H1 (cell line): ENCODE measurements around the gene CFAP53. TPM values are rescaled to one million over a fixed set of nuclear protein-coding genes. Genes with fewer than 3 reads are reported as not detected.

ENCODE experiments used
- CTCF ChIA-PET: fragments of 300-600 bp; sonication (Branson Sonifier 250); formaldehyde crosslinking; loops from one replicate; lab custom pipeline; 2021; ENCODE audit not compliant: partially characterized antibody; lab: Charles Lee
- POLR2A ChIA-PET: fragments of 300-600 bp; sonication (Branson Sonifier 250); formaldehyde crosslinking; loops from one replicate; lab custom pipeline; 2021; ENCODE audit warnings: inconsistent platforms; ENCODE audit not compliant: partially characterized antibody; lab: Charles Lee
- DNase-seq, 2 experiments: peaks; one replicate each; pipeline versions ENCODE4 v3.0.0 to v3.0.0-alpha.2; 2010 to 2022; ENCODE audit warnings: low spot score in 2 of 2, low read depth in 1 of 2, mixed read lengths in 1 of 2
- FAIRE-seq: peaks from 2 replicates; lab custom pipeline; 2011; peaks lifted over from hg19 to GRCh38; lab: Jason Lieb, UNC
- H2AFZ ChIP-seq: 2 replicates; pipeline ENCODE4 v1.8.1; 2012; ENCODE audit warnings: low read length, inconsistent platforms
- H2AK5ac ChIP-seq: 2 replicates; pipeline ENCODE4 v1.6.1; 2013; ENCODE audit warnings: low read depth, low read length
- H2BK120ac ChIP-seq: replicated peaks from 2 replicates; pipeline ENCODE3; 2013; ENCODE audit warnings: low read depth, low read length, inconsistent platforms
- H2BK12ac ChIP-seq: 2 replicates; pipeline ENCODE4 v1.6.1; 2013; ENCODE audit warnings: low read depth, low read length
- H2BK15ac ChIP-seq: 2 replicates; pipeline ENCODE4 v1.6.1; 2013; ENCODE audit warnings: low read length
- H2BK20ac ChIP-seq: 2 replicates; pipeline ENCODE4 v1.6.1; 2013; ENCODE audit warnings: low read length
- H2BK5ac ChIP-seq: 2 replicates; pipeline ENCODE4 v1.6.1; 2013; ENCODE audit warnings: low read depth, low read length
- H3K14ac ChIP-seq: 2 replicates; pipeline ENCODE4 v1.6.1; 2013; ENCODE audit warnings: inconsistent platforms; ENCODE audit not compliant: insufficient read length
- H3K18ac ChIP-seq: 2 replicates; pipeline ENCODE4 v1.6.1; 2013; ENCODE audit warnings: low read length; ENCODE audit errors: extremely low read depth
- H3K23ac ChIP-seq: 2 replicates; pipeline ENCODE4 v1.6.1; 2013; ENCODE audit warnings: inconsistent platforms; ENCODE audit not compliant: insufficient read length
- H3K23me2 ChIP-seq: 2 replicates; pipeline ENCODE4 v1.6.1; 2013; ENCODE audit warnings: low read depth, low read length
- H3K27ac ChIP-seq: 2 replicates; pipeline ENCODE4 v1.6.1; 2011; ENCODE audit warnings: low read depth, low read length, inconsistent platforms
- H3K27me3 ChIP-seq, 4 experiments: replicated peaks in 1 of 4; 1 replicate in 1 of 4; 2 replicates in 3 of 4; pipeline versions ENCODE4 v1.6.1 to v1.8.1; 2011 to 2013; ENCODE audit warnings: low read length in 3 of 4, mild to moderate bottlenecking in 3 of 4, inconsistent platforms in 2 of 4, mixed read lengths in 2 of 4, moderate library complexity in 1 of 4; ENCODE audit not compliant: control insufficient read depth in 3 of 4, insufficient read depth in 3 of 4; ENCODE audit errors: extremely low read depth in 1 of 4
- H3K36me3 ChIP-seq, 4 experiments: 2 replicates each; pipeline versions ENCODE4 v1.6.1 to v1.8.1; 2011 to 2013; ENCODE audit warnings: mild to moderate bottlenecking in 4 of 4, low read length in 3 of 4, moderate library complexity in 2 of 4, control low read depth in 1 of 4, inconsistent platforms in 1 of 4; ENCODE audit not compliant: insufficient read depth in 4 of 4, control insufficient read depth in 2 of 4
- H3K4ac ChIP-seq: replicated peaks from 2 replicates; pipeline ENCODE3; 2013; ENCODE audit warnings: low read length, low read depth, mixed read lengths, inconsistent platforms; ENCODE audit not compliant: insufficient read length
- H3K4me1 ChIP-seq, 4 experiments: replicated peaks in 1 of 4; 1 replicate in 1 of 4; 2 replicates in 3 of 4; pipeline versions ENCODE4 v1.6.1 to v1.8.1; 2011 to 2013; ENCODE audit warnings: low read length in 3 of 4, inconsistent platforms in 2 of 4, mixed read lengths in 1 of 4; ENCODE audit not compliant: insufficient read depth in 4 of 4, control insufficient read depth in 3 of 4
- H3K4me2 ChIP-seq, 2 experiments: 2 replicates each; pipeline versions ENCODE4 v1.6.1 to v1.8.1; 2011 to 2013; ENCODE audit warnings: low read depth in 2 of 2, low read length in 2 of 2, control low read depth in 1 of 2, inconsistent platforms in 1 of 2, mild to moderate bottlenecking in 1 of 2; ENCODE audit not compliant: insufficient read depth in 1 of 2
- H3K4me3 ChIP-seq, 4 experiments: fragments of 200-600, 300-600 bp in 1 of 4; sonication (generic), shearing (Covaris generic), sonication (Bioruptor Twin) in 1 of 4; 2 replicates each; pipeline versions ENCODE4 v1.5.1 to v1.8.1; 2011 to 2016; ENCODE audit warnings: low read length in 4 of 4, low read depth in 3 of 4, control low read depth in 2 of 4, inconsistent platforms in 2 of 4, mild to moderate bottlenecking in 2 of 4, mixed read lengths in 1 of 4, moderate library complexity in 1 of 4; ENCODE audit not compliant: insufficient read depth in 2 of 4; ENCODE audit errors: extremely low read depth in 1 of 4
- H3K56ac ChIP-seq: replicated peaks from 2 replicates; pipeline ENCODE3; 2013; ENCODE audit warnings: low read depth, mild to moderate bottlenecking, mixed read lengths, low read length, inconsistent platforms; ENCODE audit not compliant: insufficient read length
- H3K79me1 ChIP-seq: 2 replicates; pipeline ENCODE4 v1.6.1; 2013; ENCODE audit warnings: low read depth, low read length, control low read depth
- H3K79me2 ChIP-seq, 2 experiments: 2 replicates each; pipeline versions ENCODE4 v1.6.1 to v1.8.1; 2012 to 2013; ENCODE audit warnings: low read length in 2 of 2, mild to moderate bottlenecking in 2 of 2, inconsistent platforms in 1 of 2; ENCODE audit not compliant: insufficient read depth in 2 of 2, control insufficient read depth in 1 of 2
- H3K9ac ChIP-seq, 4 experiments: replicated peaks in 1 of 4; 1 replicate in 1 of 4; 2 replicates in 3 of 4; pipeline versions ENCODE4 v1.6.1 to v1.8.1; 2011 to 2013; ENCODE audit warnings: low read depth in 3 of 4, low read length in 3 of 4, control low read depth in 2 of 4, mild to moderate bottlenecking in 2 of 4, moderate library complexity in 2 of 4, inconsistent platforms in 1 of 4; ENCODE audit errors: extremely low read depth in 1 of 4
- H3K9me3 ChIP-seq, 2 experiments: 2 replicates each; pipeline versions ENCODE4 v1.6.1 to v1.8.1; 2012 to 2013; ENCODE audit warnings: mild to moderate bottlenecking in 2 of 2, moderate library complexity in 2 of 2, control low read depth in 1 of 2, inconsistent platforms in 1 of 2, low read depth in 1 of 2, low read length in 1 of 2, mixed read lengths in 1 of 2; ENCODE audit not compliant: insufficient read depth in 2 of 2
- H4K20me1 ChIP-seq, 2 experiments: replicated peaks in 1 of 2; 2 replicates each; pipeline versions ENCODE3 to v1.8.1; 2011 to 2013; ENCODE audit warnings: inconsistent platforms in 2 of 2, low read length in 2 of 2, mild to moderate bottlenecking in 1 of 2; ENCODE audit not compliant: insufficient read depth in 2 of 2, control insufficient read depth in 1 of 2
- H4K5ac ChIP-seq: 2 replicates; pipeline ENCODE4 v1.6.1; 2013; ENCODE audit warnings: low read length, low read depth, mixed read lengths, inconsistent platforms; ENCODE audit not compliant: insufficient read length
- H4K8ac ChIP-seq: 2 replicates; pipeline ENCODE4 v1.8.0; 2013; ENCODE audit warnings: mild to moderate bottlenecking, moderate library complexity, low read length, inconsistent platforms; ENCODE audit not compliant: insufficient read depth; ENCODE audit errors: extremely low read depth
- H4K91ac ChIP-seq: replicated peaks from 2 replicates; pipeline ENCODE3; 2013; ENCODE audit warnings: low read length, mixed read lengths, inconsistent platforms; ENCODE audit not compliant: insufficient read length
- BCL11A ChIP-seq, 2 experiments: IDR thresholded peaks; one replicate each; pipeline ENCODE4 v1.6.1; 2011; ENCODE audit warnings: low read depth in 2 of 2, low read length in 2 of 2, mild to moderate bottlenecking in 2 of 2
- BRCA1 ChIP-seq: IDR thresholded peaks from 2 replicates; pipeline ENCODE4 v1.6.1; 2012; ENCODE audit warnings: low read depth, low read length, improper control_type of control experiment
- CBX5 ChIP-seq: fragments of 300-800, 300-1000 bp; sonication (generic); IDR thresholded peaks from 2 replicates; pipeline ENCODE4 v1.7.1; 2016; ENCODE audit warnings: antibody characterized with exemption, low read length, low read depth
- GABPA ChIP-seq: IDR thresholded peaks from 2 replicates; pipeline ENCODE4 v1.6.1; 2011; ENCODE audit warnings: mild to moderate bottlenecking, low read length, moderate library complexity, borderline replicate concordance; ENCODE audit not compliant: insufficient read depth
- JUN ChIP-seq: IDR thresholded peaks from 2 replicates; pipeline ENCODE4 v1.6.1; 2011; ENCODE audit warnings: low read depth, mild to moderate bottlenecking, improper control_type of control experiment, low read length
- POLR2A ChIP-seq, 2 experiments: IDR thresholded peaks; 1 replicate in 1 of 2; 2 replicates in 1 of 2; pipeline ENCODE4 v1.6.1; 2011; ENCODE audit warnings: low read depth in 2 of 2, low read length in 2 of 2, mild to moderate bottlenecking in 2 of 2; ENCODE audit errors: control extremely low read depth in 1 of 2
- TAF1 ChIP-seq: IDR thresholded peaks from 2 replicates; pipeline ENCODE4 v1.6.1; 2011; ENCODE audit warnings: mild to moderate bottlenecking, low read depth, low read length
- TCF12 ChIP-seq: IDR thresholded peaks from 2 replicates; pipeline ENCODE4 v1.6.1; 2011; ENCODE audit warnings: low read depth, mild to moderate bottlenecking, low read length
- WGBS, 2 experiments: shearing (Covaris generic) in 1 of 2; methylation state at CpG; one replicate each; pipeline versions ENCODE4 v1.1.6 to v1.1.7; 2013 to 2015; ENCODE audit warnings: low lambda C conversion rate in 2 of 2, mixed read lengths in 2 of 2, inconsistent platforms in 1 of 2, low coverage in 1 of 2, missing lambda C conversion rate in 1 of 2; ENCODE audit not compliant: insufficient replicate concordance in 2 of 2, insufficient coverage in 1 of 2, insufficient read length in 1 of 2; ENCODE audit errors: extremely low coverage in 1 of 2, missing lambda C conversion rate in 1 of 2; 5-methylcytosine and 5-hydroxymethylcytosine counted together
- polyA plus RNA-seq, 7 experiments: library from polyadenylated mRNA; depleted of rRNA in 3 of 7; stranded (reverse) in 5 of 7; unstranded in 2 of 7; fragments of >200 nt in 5 of 7; fragments of 200-250 nt in 2 of 7; gene quantifications; 1 replicate in 5 of 7; 2 replicates in 1 of 7; 4 replicates in 1 of 7; pipeline versions ENCODE4 v1.2.1 to v1.2.3, GENCODE V29; 2011 to 2013; ENCODE audit warnings: missing spikeins in 2 of 7, mixed read lengths in 2 of 7
- total RNA-seq: library from RNA; stranded (reverse); fragmentation: NEBNext Ultra II Directional; extraction: Animal tissue kit (Norgen Biotek cat#: 25700); gene quantifications from 2 replicates; pipeline ENCODE4 v1.2.1, GENCODE V29; 2021

The CFAP53 gene
- total and polyA plus RNA-seq, 2 of the 8 experiments (the other 6 are each of a cell fraction or from before 2014, with no cell fraction given): 0.08 to 0.30 TPM

GRCh38 chr18:50240080-50240563 is 26.2 kb downstream of the CFAP53 start:
- H3K56ac ChIP-seq: no peak overlapping the region
- peaks cover 10 to 11% of the 10 kb centered on the region in 2 experiments for H3K9me3 ChIP-seq
- H2BK12ac ChIP-seq: no peak overlapping the region
- H3K4me1 ChIP-seq: no peaks in the 10 kb centered on the region
- no peak overlapping the region for H2BK5ac ChIP-seq
- H4K20me1 ChIP-seq: no peaks in the 10 kb centered on the region
- H2BK15ac ChIP-seq: no peak overlapping the region
- H3K27me3 ChIP-seq: no peaks in the 10 kb centered on the region
- no peak overlapping the region for H3K18ac ChIP-seq
- DNase-seq: no peak
- WGBS, 2 experiments: 93% methylated on average over 3 of the region's 3 CpGs; no CpG with 5 or more reads in 1 of the 2 experiments
- H3K9ac ChIP-seq: no peak overlapping the region
- FAIRE-seq: no peak
- no peak overlapping the region for H4K91ac ChIP-seq
- H3K4me2 ChIP-seq: no peak overlapping the region
- H2AFZ ChIP-seq: no peak overlapping the region
- H3K23ac ChIP-seq: no peak overlapping the region
- no peak overlapping the region for H2AK5ac ChIP-seq
- H3K23me2 ChIP-seq: no peaks in the 10 kb centered on the region
- no peaks in the 10 kb centered on the region for H3K79me1 ChIP-seq
- H4K5ac ChIP-seq: no peak overlapping the region
- no peak overlapping the region for H3K27ac ChIP-seq
- no peaks in the 10 kb centered on the region for H3K36me3 ChIP-seq
- H3K4me3 ChIP-seq: no peak overlapping the region
- no peak overlapping the region for H3K4ac ChIP-seq
- POLR2A ChIA-PET: no interaction called here
- no peak overlapping the region for H2BK20ac ChIP-seq
- no peak overlapping the region for H2BK120ac ChIP-seq
- CTCF ChIA-PET: no interaction called here
- H4K8ac ChIP-seq: no peak overlapping the region
- no peak overlapping the region for H3K14ac ChIP-seq
- no peaks in the 10 kb centered on the region for H3K79me2 ChIP-seq
- no peak for TF ChIP-seq GABPA
- TF ChIP-seq BCL11A (IDR thresholded peaks at IDR 0.05; ENCODE audit: low read depth in 2 of 2, low read length in 2 of 2): no peak
- no peak for TF ChIP-seq POLR2A (IDR thresholded peaks at IDR 0.05; ENCODE audit: control extremely low read depth in 1 of 2, low read depth in 2 of 2, low read length in 2 of 2)
- TF ChIP-seq CBX5: no peak
- no peak for TF ChIP-seq TCF12
- TF ChIP-seq TAF1: no peak
- no peak for TF ChIP-seq JUN
- no peak for TF ChIP-seq BRCA1
